ENCODE measurements around the gene SLC25A53.
"Not testable (repeated sequence)": the region's sequence is repeated elsewhere in the genome, so short reads cannot be mapped to it uniquely, and the experiment has no call there.

SLC25A53 gene

DNA sequence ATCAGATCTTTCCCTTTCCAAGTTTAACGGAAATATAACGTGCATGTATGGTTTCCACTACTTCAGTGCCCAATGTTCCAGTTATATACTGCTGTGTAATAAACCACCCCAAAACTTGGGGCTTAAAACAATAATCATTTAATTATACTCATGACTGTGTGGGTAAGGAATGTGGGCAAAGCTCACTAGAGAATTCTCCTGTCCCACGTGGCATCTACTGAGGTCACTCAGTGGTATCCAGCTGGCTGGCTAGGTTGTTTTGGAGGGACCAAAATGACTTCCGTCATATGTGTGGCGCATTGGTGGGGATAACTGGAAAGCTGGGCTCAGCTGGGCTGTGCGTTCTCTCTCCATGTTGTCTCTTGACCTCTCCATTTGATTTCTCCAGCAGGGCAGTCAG, 26.0 kb downstream of the SLC25A53 start:
- DNase-seq = no peak

DNA sequence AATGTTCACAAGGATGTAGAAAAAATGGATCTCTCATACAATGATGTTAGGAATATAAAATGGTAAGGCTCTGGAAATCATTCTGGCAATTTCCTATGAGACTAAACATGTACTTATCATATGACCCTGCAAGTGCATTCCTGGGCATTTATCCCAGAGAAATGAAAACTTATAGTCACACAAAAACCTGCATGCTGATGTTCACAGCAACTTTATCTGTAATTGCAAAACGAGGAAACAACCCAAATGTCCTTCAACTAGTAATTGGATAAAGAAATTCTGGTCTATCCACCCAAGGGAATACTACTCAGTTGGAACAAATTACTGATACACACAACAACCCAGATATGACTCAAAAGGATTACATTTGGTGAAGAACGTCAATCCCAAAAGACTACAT, 30.0 kb downstream of the SLC25A53 start:
- DNase-seq = no peak

DNA sequence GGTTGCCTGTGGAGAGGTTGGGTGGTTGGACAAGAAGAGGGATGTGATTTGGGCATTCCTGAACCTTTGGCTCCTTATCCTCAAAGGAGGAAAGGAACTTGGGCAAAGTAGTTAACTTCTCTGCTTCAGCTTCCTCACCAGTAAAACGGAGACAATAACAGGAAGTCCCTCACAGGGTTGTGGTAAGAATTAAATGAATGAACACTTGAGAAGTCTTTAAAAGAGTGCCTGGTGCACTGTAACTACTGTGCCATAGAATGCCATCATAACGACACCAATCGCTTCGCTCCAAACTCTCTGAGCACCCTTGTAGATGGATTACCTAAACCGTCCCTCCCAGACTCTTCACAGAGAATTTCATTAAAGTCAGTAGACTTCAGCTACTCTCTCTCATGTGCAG, 34.0 kb downstream of the SLC25A53 start:
- DNase-seq = no peak

DNA sequence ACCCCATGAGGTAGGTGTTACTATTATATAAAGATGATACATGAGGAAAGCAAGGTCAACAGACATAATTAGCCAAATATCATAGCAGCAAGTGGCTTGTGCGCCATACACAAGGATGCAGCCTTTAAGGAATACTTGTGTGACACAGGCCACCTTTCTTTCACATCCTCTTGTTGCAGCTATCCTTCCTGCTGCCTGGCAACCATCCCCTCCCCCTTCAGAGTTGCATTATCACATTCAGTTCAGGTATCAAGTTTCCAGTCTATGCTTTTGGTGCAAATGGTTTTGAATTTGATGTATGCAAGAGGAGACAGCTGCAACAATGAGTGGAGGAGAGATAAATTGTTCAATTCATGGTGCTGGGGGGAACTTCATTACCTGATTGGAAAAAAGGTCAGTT, 38.0 kb downstream of the SLC25A53 start:
- no peak for DNase-seq

DNA sequence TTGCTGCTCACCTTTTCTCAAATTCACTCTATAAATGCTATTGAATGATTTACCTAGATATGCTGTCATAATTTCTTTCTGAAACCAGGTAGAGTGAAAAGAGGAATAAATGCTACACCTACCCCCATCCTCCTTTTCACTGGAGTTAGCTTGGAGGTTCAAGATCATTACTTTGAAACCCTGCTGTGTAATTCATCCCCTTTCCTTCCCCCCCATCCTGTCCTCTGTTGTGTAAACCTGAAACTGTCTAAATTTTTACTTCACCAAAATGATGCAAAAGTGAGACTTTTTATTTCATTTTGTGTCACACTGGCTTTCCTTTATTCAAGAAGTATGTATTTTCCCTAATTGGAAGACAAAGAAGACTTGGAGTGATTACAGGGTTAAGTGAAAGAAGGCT, 39.0 kb downstream of the SLC25A53 start:
- no peak for DNase-seq

DNA sequence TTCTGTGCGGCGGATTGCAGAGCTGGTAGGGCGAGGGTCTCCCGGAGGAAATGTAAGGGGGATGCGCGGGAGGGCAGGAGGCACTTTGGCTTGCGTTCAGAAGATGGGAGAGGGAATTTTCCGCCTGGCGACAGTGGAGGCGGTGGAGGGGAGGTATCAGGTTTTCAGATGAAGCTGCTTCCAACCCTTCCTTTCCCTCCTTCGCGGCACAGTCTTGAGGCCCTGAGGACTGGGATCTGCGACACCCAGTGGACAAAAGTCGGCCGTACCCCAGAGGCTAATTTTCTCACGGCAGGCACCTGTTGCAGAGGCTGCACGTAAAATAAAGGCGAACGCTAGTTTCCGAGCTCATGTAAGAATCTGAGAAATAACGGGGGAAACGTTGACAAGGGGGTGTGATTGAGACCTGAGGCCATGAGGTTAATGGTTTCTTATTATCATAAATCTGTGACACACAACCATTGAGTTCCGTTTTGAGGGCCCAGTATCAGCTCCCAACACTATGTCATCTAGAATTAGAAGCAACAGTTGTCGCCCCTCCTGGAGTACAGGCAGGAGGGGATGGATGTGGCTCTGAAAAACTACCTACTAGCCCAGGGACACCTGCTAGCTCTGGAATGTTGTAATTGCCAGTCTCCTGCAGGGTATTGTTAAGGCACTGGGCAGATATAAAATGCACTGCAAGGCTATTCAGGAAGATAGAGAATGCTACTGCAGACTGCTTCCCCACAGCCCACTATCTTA, 43.4 kb downstream of the SLC25A53 start:
- DNase-seq = peak; percentile 63

DNA sequence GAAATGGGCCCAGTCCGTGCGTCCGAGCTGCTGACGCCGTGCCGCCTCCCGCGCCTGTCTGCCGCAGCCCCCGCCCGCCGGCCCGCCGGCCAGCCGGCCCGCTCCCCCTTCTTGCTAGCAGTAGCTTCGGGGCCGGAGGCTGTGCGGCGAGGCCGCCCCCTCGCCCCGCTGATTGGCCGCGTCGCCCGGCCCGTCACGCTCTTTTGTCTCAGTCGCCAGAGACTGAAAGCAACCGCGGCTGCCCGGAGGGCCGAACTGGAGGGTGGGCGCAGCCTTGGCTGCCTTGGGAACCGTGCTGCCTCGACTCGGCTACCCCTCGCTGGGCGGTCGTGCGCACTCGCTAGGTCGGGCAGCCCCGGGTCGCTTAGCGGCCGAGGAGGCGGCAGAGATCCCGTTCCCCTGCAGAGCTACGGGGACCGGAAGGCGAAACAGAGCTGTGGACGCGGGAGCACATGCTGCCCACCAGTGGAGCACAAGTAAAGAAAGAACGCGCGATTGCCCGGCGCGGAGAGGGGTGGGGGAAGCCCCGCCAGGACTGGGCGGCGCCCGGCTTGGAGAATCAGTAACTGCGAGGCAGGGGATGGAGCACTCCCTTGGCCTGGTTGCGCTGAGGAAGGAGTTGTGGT, 44.4 kb downstream of the SLC25A53 start, which contains the start of gene ZCCHC18:
ZCCHC18 (plus strand) TSS at position 198 of the 626 bp plus-strand sequence. CDS start 1,589 bp downstream, outside the sequence.
- DNase-seq = peak; percentile 35

DNA sequence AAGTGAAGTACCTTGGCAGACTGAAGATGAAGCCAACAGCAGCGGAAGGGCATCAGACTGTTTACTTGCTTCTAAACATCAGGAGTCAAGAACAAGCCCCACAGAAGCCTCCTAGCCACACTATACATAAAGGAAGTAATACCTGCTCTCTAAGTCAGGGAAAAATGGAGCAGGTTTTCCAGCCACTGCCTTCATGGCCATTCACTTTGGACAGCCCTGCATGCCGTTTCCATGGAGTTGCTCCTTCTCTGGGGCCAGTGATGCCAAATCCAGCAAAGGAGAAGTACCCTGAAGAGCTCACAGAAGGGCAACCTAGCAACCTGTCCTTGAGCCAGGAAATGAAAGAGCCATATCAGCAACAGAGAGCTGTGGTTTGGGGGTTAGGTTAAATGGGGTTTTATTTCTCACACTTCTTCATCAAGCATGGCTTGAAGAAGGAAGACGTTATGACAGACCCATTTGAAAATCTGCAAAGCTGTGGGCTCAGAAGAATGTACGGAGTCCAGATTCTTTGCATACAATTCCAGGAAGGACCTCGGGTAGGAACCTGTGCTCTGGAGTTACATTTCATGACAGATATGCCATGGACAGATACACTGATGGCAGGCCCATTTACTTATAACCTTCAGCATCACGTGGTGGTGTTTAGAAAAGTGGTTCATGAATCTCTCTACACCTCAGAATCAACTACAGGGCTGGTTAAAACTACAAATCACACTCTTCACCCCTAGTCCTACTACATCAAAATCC, 46.1 kb downstream of the SLC25A53 start:
- peak; percentile 27 for DNase-seq

DNA sequence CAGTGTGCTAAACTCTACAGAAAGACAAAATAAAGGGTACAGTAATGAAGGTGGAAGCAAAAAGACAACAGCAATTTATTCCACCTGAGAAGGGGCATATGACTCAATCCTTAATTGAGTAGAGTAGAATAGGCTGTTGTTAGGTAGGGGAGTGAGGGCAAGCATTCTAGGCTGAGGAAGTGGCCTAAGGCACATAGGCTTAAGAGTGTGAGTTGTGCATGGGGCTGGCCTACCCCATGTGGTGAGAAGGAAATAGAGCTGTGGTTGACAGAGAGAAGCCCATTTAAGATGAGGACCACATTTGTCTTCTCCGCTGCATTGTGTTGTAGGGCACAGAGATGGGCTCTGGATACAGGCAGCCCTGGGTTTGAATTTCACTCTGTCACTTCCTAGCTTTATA, 47.9 kb downstream of the SLC25A53 start:
- DNase-seq = no peak

DNA sequence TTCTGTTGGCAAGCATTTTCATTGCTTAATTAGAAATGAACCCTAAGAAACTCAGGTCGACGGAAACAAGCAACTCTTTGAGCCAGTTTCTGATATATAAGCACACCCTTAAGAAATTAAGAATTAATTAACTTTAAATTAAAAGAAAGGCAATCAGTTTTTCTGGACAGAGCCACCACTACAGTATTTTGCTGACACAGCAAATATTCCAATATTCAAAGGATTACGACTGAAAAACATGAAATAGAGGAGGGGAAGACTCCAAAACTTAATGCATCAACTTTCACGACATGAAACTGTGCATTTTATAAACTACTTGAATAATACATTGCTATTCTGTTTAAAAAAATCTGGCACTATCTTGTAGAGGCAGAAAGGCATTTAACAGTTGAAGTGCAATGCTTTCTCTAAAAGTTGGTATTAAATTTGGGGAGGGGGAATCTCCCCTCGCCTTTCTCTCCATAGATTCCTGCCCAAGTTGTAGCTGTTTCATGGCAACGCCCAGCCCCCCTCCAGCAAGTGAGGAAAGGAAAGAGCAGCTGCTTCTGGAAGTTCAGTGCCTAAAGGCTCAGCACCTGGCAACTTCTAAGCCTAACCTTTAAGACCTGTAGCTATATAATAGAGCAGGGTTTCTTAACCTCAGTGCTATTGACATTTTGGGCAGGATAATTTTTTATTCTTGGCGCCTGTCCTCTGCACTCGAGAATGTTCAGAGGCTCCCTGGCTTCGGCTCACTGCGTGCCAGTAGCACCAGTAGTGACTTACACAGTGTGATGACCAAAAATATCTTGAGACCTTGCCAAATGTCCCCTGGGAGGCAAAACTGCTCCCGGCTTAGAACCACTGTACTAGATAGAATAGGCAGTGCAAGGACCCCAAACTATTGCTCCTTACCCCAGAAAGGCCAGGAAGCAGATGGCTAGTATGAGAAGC, 51.2 kb downstream of the SLC25A53 start:
- DNase-seq = no peak

DNA sequence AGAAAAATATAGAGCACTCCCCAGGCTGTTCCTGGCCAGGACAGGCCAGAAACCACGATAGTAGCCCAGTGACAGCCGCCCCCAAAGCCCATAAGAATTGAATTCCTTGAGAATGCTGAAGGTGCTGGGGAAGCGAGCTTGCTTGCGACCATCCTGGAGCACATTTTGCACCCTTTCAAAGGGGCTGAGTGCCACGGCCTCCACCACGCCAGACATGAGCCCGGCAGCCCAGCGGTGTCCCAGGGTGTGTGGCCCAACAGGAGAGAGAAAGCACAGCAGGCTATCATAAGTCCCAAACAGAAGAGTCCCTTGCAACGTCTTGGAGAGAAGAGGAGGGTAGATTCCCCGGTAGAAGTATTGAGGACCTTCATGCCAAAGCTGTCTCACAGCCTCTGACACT, 52.1 kb downstream of the SLC25A53 start:
- no peak for DNase-seq

DNA sequence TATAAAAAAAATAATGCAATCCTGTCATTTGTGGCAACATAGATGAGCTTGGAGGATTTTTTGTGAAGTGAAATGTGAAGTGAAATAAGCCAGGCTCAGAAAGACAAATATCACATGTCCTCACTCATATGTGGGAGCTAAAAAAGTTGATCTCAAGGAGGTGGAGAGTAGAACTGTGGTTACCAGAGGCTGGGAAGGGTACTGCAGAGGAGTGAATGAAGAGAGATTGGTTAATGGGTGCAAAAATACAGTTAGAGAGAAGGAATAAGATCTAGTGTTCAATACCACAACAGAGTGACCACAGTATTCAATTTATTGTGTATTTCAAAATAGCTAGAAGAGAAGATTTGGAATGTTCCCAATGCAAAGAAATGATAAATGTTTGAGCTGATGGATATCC, 57.9 kb downstream of the SLC25A53 start:
- DNase-seq = no peak

DNA sequence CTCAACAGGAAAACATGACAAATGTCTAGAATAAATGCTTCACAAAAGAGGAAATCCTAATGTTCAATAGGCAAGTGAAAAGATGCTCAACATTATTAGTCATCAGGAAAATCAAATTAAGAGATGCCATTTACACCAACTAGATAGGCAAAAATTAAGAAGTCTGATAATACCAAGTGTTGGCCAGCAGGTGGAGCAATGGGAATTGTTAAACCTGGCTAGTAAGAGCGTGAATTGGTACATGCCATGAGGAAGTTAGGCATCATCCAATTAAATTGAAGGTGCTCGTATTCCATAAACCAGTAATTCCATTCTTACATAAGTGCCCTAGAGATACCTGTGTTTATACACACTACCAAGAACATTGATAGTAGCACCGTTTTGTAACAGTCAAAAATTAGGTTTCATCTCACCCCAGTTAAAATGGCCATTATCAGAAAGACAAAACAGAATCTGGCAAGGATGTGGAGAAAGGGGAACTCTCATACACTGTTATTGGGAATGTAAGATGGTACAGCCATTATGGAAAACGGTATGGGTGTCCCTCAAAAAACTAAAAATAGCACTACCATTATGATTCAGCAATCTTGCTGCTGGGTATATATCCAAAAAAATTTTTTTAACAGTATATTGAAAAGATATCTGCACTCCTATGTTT, 58.5 kb downstream of the SLC25A53 start:
- DNase-seq = peak; percentile 77

DNA sequence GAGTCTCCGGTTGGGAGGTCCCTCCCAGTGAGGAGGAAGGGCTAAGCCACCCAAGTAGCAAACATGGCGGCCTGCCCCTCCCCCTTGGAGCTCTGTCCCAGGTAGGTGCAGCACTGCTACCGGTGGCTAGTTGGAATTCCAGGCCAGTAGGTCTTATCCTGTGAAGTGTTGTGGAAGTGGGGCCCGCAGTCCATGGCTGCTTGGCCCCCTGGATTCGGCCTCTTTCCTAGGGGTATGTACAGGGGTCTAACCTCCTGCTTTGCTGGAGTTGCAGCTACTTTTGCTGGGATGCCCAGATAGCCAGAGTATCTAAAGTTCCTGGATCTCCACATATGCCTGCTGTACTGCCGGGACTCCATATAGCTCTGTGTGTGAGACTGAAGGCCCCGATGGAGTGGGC, 70.9 kb downstream of the SLC25A53 start:
- DNase-seq = no peak

DNA sequence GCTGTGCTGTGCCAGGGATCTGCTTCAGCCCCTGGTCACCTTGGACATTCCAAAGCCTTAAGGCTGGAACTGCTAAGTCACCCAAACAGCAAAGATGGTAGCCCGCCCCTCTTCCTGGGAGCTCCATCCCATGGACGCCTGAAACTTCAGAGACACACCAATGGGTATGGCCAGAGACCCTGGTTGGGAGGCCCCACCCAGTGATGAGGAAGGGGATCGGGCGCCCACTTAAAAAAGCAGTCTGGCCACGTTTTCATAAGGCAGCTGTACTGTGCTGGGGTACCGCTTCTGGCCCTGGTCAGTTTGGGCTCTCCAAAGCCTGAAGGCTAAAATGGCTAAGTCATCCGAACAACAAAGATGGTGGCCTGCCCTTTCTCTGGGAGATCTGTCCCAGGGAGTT, 71.3 kb downstream of the SLC25A53 start:
- no peak for DNase-seq

DNA sequence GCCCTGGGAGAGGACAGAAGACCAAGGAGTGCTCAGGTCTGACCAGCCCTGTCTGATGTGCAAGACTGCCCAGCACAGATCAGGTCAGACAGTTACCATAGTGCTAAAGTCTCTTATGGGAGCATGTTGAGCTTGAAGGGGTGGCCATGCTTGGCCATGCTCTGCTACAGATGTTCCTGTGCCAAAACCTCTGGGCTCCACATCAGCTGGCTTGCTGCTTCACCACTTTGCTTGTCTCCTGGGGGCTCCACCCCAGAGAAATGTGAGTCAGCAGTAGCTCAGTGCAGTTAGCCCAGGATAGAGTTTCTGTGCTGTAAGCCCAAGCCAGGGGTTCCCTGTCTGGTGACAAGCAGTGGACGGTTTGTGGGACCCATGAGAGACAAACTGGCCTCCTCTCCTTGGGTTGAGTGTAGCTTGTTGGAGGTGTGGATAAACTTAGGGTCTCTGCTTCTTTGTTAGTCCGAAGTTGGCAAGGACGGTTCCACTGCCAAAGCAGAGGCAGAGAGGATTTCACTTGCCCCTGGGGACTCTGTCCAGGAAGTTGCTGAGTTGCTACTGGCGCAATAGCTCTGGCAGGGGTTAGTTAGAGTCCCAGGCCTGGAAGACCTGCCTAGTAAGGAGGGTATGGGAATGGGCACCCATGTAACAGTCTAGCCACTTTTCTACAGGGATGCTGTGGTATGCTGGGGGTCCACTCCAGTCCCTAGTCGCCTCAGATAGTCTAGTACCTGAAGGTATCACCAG, 72.1 kb downstream of the SLC25A53 start:
- DNase-seq = no peak

DNA sequence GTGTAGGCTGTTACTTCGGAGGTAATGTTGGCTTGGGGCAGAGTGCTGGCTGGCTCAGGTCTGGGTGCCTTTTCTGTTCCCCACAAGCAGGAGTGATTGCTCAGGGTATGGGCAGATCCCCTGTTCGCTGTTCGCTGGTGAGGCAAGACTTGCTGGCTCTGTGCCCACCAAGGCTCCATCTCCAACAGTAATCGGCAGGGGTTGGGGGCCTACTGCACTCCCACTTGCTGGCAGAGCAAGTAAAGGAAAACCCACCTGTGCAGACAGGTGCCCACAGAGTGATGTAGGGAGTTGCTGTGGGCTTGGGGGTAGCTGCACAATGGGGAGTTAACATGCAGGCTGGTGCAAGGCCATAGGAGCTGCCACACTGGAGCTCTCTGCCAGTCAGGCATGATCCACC, 72.7 kb downstream of the SLC25A53 start:
- no peak for DNase-seq

DNA sequence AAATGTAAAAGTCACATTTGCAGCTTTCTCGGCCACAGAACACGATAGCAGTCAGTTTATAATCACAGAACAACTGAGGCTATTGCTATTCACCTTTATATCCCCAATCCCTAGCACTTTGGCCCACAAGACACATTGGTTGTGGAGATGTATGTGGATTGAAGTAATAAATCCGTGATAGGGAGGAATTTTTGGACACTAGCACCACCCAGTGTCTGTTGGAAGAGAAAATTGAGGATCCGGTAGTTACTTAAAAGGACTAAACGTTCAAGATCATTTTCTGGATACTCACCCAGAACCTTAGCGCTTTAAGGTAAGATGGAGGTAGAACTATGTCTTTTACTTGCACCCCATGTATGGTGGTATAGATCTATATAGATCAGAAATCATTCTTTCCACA, 79.0 kb downstream of the SLC25A53 start:
- DNase-seq = not testable (repeated sequence)

DNA sequence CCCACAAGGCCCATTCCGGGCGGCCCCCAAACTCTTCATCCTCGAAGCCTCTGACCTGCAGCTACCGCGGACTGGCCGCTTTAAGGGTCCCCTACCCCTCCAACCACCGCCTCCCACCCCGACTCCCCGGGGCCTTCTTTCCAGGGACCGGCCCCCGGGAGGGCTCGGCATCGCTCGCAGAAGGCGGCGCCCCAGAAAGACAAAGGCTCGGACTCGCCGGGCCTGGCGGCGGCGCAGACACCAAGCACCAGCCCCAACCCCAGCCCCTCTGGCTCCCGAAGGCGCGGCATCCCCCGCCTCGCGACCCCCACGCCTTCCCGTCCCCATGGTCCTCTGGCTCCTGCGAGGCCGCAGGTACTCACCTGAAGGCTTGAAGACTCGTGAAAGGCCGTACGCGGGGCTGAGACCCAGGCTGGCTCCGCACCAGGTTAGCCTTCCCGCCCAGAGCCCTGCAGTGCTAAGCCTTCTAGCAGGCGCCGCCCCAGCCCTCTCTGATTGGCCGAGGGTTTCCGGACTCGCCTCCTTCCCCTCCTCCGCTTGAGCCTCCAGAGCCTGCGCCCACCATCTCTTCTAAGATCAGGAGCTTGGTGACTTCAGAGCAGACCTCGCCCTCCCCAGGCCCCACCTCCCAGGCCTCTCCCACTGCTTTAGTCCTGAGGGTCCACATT, 80.9 kb downstream of the SLC25A53 start, which contains the start of gene TMSB15C:
TMSB15C (minus strand) TSS at position 459 of the 668 bp plus-strand sequence.
- not testable (repeated sequence) for DNase-seq

DNA sequence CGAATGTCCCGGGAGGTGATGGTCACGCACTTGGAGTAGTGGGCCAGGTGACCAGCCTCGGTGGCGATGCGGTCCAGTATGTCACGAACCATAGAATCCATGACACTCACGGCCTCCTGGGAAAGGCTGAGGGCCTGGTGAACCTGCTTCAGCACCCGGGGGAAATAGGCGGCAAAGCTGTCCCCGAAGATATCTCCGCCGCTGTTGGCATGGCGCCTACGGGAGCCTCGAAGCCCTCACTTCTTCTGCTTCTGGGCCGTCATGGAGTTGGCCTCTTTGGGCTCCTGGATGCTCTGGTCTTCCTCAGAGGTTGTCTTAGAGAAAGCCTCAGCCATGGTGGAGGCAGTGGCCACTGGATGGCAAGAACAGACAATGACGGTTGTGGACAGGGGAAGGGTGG, 94.2 kb downstream of the SLC25A53 start:
- not testable (repeated sequence) for DNase-seq

DNA sequence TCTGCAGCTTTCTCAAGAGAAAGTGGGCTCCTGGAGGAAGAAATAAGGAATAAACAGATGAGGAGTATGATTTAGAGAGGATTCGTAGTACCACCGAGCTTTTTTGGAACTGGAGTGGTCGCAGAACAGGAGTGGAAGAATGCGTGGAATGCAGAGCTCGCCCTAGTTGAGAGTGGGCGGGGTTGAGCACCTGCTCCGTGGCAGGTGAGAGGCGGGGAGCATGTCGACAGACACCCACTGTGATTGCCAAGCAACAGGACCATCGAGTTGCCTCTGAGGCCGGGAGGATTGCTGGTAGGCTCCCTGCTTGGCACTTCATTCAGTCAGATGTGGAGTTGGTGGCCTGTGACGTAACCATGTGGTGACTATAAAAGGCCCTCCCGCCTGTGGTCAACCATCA, 101.9 kb downstream of the SLC25A53 start:
- not testable (repeated sequence) for DNase-seq

All from CD4-positive, alpha-beta T cell treated with Interleukin-6 for 4 hours (primary cell).